G401 (cell line): ENCODE data around the gene CENPH. TPM values are rescaled to one million over a fixed set of nuclear protein-coding genes. Genes with fewer than 3 reads are reported as not detected.
"Not testable (repeated sequence)": the region's sequence is repeated elsewhere in the genome, so short reads cannot be mapped to it uniquely, and the experiment has no call there.

Source experiments
- DNase-seq: peaks from one replicate; pipeline ENCODE4 v3.0.0-alpha.2; 2015; ENCODE audit warnings: low spot score
- in situ Hi-C: cut with HindIII; loops from 2 replicates; pipeline ENCODE4 v1.10.0; 2016; ENCODE audit warnings: low sequenced_read_pairs, mixed read lengths
- total RNA-seq: library from RNA; depleted of rRNA; stranded (reverse); fragments of >200 nt; shearing (Covaris generic); gene quantifications from 2 replicates; pipeline ENCODE4 v1.2.3, GENCODE V29; 2014; rRNA removed

Gene CENPH
- total RNA-seq, 1 experiment from 2014 or later, result 73.4 TPM

DNA sequence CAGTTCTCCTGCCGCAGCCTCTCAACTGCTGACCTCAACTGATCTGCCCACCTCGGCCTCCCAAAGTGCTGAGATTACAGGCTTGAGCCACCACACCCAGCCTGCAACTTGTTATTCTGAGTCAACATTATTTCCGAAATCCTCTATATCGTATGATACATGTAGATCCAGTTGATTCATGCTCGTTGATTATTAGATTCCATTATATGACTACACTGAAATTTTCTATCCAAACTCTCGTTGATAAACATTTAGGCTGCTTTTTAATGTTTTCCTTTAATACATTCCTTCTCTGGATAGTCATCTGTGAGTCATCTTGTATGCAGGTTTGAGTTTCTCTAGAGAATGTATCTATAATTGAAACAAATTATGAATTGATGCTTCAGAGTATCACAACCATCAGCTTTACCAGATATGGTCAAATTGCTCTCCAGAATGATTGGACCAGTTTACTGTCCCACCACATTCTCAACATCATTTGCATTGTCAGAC is 49.4 kb downstream of the CENPH start:
- in situ Hi-C loops, result no loop called here
- DNase-seq, result no peak

DNA sequence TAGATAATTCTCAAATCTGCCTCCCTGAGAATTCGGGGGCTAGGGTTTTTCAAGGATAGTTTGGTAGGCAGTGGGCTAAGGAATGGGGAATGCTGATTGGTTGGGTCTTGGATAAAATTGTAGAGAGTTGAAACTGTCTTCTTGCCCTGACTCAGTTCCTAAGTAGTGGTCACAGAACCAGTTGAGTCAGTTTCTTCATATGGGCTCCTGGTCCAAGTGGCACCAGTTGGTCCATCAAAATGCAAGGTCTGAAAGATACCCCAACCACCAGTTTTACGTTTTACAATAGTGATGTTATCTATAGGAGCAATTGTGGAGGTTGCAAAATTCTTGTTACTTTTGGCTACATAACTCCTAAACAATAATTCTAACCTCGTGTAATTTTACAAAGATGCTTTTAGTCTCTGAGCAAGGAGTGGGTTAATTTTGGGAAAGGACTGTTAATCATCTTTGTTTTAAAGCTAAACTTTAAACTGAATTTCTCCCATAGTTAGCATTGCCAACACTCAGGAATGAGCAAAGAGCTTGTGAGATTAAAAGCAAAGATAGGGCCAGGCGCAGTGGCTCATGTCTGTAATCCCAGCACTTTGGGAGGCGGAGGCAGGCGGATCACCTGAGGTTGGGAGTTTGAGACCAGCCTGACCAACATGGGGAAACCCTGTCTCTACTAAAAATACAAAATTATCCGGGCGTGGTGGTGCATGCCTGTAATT is 53.0 kb downstream of the CENPH start:
- DNase-seq, result no peak
- in situ Hi-C loops, result no loop called here

DNA sequence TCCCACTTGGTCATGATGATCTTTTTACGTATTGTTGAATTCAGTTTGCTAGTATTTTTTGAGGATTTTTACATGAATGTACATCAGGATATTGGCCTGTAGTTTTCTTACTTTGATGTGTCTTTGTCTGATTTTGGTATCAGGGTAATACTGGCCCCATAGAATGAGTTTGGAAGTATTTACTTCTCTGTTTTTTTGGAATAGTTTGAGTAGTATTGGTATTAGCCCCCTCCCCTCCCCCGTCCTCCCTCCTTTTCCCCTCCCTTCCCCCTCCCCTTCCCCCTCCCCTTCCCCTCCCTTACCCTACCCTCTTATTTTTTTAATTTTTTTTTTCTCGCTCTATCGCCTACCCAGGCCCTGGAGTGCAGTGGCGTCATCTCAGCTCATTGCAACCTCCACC is 55.6 kb downstream of the CENPH start:
- DNase-seq, result no peak
- in situ Hi-C loops, result no loop called here

DNA sequence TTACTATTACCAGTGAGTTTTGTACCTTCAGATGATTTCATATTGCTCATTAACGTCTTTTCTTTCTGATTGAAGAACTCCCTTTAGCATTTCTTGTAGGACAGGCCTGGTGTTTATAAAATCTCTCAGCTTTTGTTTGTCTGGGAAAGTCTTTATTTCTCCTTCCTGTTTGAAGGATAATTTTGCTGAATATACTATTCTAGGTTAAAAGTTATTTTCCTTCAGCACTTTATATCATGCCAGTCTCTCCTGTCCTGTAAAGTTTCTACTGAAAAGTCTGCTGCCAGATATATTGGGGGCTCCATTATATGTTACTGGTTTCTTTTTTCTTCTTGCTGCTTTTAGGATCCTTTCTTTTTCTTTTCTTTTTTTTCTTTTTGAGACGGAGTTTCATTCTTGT is 58.6 kb downstream of the CENPH start:
- DNase-seq, result no peak
- in situ Hi-C loops, result no loop called here

DNA sequence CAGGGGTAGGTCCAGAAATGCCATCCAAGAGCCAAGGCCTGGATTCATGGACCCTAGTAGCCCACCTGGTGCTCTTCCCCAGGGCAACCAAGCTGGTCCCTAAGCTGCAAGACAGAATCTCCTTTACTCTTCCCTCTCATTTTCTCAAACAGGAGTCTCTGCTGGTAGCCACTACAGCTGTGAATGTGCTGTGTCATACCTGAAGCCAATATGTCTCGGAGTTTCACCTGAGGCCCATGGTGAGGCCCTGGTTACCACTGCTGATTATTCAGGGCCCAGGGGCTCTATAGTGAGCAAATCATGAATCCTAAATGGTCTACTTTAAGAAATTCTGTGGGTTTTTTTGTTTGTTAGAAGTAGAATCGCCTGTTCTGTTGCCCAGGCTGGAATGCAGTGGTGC is 61.2 kb downstream of the CENPH start:
- no peak for DNase-seq

DNA sequence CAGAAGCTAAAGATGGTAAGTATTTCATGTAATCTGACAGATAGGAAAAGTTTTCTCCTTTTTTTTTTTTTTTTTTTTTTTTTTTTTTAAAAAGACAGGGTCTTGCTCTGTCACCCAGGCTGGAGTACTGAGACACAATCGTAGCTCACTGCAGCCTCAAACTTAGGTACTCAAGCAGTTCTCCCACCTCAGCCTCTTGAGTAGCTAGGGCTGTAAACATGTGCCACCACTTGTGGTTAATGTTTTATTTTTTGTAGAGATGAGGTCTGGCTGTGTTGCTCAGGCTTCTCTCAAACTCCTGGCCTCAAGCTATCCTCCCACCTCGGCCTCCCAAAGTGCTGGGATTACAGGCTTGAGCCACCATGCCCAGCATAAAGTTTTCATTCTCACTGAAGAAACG is 63.1 kb downstream of the CENPH start:
- DNase-seq, result no peak
- in situ Hi-C loops, result no loop called here

More for the DNA sequence above, 61.2 kb downstream of the CENPH start:
- in situ Hi-C loops, result no loop called here

DNA sequence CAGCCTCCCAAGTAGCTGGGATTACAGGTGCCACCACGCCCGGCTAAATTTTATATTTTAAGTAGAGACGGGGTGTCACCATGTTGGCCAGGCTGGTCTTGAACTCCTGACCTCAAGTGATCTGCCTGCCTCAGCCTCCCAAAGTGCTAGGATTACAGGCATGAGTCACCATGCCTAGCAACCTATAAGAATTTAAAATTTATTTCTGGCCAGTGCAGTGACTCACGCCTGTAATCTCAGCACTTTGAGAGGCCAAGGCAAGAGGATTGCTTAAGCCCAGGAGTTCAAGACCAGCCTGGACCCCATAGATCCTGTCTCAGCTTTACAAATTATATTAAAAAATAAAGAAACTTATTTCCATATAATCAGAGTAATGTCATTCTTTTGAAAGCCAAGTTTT is 66.6 kb downstream of the CENPH start:
- in situ Hi-C loops, DNase-seq: not testable (repeated sequence)

DNA sequence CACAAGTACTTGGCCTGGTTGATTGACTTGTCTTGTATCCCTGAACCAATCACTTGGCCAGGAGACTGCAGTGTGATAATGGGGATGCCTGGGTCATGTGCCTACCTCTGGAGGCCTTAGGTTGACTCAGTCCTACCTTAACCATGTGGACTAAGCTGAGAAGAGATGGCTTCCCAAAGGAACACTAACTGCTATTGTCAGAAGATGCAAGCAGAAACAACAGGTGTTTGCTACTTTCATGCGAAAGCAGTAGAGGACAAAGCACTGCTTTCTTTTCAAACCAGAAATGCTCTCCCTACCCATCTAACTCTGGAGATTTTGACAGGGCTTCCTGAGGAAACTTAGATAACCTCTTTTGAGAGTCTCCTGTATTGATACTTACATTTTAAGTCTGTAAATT is 68.2 kb downstream of the CENPH start:
- in situ Hi-C loops, result no loop called here
- DNase-seq, result no peak

Other genes starting within 250 kb of the CENPH start
- 35.1 and 58.0 TPM in 2 replicates for gene SLC30A5, start 95.6 kb upstream of the CENPH start, total RNA-seq
- gene CCNB1, start 22.4 kb upstream of the CENPH start, total RNA-seq, result 361 and 396 TPM in 2 replicates
- gene CDK7, start 45.3 kb downstream of the CENPH start, total RNA-seq, result 75.8 and 85.9 TPM in 2 replicates
- not detected in 2 replicates for gene CCDC125, start 143.2 kb downstream of the CENPH start, total RNA-seq
- gene AK6, start 179.9 kb downstream of the CENPH start, total RNA-seq, result 39.7 and 62.0 TPM in 2 replicates
- 144 and 177 TPM in 2 replicates for gene TAF9, start 179.9 kb downstream of the CENPH start, total RNA-seq
- gene RAD17, start 180.2 kb downstream of the CENPH start, total RNA-seq, result 17.4 and 19.3 TPM in 2 replicates
- not detected in 2 replicates for gene MARVELD2, start 225.5 kb downstream of the CENPH start, total RNA-seq